CD4-positive, alpha-beta T cell treated with Interleukin-21 for 1 hour (primary cell): ENCODE data around the gene ISX.

Experiments
- DNase-seq: peaks from one replicate; pipeline ENCODE4 v3.0.0-alpha.2; 2020

Gene ISX

DNA sequence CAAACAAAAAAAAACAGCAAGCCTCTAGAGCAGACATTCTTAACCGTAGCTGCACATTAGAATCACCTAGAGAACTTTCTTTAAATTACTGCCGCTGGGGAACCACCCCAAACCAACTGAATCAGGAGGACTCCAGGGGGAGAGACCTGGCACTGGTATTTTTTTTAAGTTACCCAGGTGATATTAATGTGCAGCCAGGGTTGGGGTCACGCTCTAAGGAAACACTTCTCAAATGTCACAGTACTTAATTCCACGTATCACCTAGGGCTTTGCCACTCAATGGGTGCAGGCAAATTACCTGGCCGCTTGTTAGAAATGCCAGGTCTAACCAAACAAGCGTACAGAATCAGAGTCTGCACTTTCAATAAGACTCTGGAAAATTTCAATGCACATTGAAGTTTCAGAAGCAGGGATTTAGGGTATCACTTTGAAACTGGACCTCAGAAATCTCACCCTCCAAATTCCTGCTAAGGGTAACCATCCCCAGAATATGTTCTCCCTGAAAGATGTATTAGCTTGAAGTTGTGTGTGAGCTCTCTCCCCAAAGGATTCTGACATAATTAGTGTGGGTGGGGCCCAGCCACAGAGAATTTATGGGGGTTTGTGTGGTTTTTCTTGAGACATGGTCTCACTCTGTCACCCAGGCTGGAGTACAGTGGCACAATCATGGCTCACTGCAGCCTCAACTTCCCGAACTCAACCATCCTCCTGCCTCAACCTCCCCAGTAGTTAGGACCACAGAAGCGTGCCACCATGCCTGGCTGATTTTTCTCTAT lies 12.7 kb upstream of the ISX start:
- DNase-seq: no peak

DNA sequence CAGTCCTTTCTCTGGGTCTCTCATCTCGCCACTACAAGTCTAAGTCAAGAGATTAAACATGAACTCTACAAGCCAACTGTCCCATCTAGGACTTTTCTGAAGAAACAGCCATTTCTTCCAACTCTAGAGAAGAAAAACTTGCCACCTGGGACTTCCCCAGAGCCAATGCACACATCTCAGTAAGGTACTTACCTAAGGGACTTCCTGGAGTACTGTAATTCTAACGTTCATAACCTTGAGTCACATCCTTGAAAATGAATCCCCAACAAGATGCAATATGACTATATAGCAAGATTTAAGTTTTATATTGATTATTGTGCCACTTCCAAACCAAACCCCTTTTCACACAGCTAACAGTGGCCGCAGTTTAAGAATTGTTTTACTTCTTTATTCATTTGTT lies 11.9 kb upstream of the ISX start:
- DNase-seq: no peak

DNA sequence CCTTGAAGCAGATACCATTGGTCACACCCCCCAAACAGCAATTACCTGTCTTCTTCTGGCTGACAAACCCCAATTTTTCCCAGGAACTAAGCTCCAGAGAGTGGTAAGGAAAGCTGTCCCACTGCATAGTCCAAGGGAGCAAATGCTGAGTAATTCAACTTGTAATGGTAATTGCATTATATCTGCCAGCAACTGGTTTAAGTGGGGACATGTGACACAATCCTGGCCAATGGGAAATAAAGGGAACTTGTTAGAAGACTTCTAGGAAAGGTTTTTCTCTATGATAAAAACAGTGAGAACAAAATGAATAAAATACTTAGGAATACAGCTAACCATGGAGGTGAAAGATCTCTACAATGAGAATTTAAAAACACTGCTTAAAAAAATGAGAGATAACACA lies 9.5 kb upstream of the ISX start:
- no peak for DNase-seq

DNA sequence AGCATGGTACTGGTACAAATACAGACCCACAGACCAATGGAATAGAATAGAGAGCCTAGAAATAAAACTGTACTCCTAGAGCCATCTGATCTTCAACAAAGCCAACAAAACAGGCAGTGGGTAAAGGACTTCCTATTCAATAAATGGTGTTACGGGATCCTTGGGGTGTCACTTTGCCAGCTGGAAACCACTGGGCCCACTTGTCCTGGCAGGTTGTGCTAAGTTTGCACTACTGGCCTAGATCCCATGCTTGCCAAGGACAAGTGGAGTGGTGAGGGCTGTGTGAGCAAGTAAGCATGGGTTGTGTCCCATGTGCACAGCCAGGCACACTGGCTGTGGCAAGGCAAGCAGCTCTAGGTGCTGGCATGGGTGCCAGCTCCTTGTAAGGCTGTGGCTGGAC lies 8.8 kb upstream of the ISX start:
- no peak for DNase-seq

DNA sequence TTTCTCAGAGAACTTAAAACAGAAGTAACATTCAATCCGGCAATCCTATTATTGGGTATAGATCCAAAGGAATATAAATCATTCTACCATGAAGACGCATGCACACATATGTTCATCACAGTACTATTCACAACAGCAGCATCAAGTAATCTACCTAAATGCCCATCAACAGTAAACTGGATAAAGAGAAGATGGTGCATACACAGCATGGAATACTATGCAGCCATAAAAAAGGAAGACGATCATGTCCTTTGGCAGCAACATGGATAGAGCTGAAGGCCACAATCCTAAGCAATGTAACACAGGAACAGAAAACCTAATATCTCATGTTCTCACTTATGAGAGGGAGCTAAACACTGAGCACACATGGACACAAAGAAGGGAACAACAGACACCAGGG lies 6.3 kb upstream of the ISX start:
- DNase-seq: no peak

DNA sequence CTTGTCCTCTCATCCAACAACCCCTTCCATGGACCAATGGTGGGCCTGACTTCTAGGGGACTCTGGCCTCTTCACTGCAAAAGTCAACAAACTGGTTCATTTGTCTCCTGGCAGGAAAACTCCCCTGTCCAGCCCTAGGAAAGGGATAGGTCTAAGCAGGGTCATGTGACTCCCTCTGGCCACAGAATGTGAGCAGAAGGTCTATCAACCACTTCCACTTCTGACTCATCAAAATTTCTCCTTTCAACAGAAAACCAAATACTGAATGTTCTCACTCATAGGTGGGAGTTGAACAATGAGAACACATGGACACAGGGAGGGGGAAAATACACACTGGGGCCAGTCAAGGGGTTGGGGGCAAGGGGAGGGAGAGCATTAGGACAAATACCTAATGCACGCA lies 1.3 kb upstream of the ISX start:
- DNase-seq: no peak

DNA sequence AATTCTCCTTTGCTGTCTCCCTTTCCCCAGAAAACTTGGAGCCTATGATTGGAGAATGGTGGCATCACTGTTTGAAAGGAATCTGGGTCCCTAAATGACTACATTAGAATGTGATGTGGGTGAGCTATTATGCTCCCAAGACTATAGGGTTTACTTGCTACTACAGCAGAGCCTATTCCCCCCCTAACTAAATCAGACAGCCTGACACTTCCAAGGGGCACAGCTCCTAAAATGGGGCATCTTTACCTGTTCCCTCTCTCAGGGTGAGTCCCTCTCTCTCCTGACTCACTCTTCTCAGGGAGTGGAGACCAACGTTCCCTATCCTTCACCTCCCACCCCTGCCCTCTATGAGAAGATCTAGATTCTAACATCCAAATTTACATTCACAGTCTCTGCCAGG lies 775 bp upstream of the ISX start:
- no peak for DNase-seq

DNA sequence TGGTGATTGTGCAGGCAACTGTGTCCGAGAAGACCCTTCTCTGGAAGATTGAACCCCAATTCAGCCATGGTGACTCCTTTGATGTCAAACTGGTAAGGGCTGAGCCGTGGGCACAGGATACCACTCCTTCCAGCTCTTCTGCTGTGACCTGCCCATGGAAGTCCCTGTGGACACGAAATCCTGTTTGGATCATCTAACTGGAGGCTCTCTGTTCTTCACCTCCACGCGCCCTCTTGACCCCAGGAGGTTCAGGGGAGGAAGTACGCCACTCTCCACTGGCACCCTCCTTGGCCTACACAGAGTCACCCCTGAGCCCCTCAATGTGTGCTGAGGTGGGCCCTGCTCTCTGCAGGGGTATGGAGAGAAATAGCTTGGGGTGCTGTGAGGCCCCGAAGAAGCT lies 810 bp downstream of the ISX start:
- no peak for DNase-seq

DNA sequence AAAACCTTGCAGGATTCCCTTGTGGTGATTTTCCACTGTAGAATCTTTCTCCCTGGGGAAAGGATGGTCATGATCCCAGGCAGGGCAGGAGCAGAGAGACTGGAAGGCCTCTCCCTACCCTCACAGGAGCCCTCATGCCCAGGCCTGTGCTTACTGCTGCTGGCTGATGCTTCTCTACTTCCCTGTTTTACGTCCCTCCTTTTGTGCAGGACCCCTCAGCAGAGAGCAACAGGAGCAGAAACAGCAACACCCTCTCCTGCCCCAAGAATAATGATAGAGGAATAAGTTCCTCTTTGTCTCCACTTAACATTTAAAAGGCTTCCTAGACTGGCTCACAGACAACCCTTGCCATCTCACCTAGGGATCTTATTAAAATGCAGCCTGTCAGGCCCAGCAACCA lies 3.6 kb downstream of the ISX start:
- DNase-seq: no peak

DNA sequence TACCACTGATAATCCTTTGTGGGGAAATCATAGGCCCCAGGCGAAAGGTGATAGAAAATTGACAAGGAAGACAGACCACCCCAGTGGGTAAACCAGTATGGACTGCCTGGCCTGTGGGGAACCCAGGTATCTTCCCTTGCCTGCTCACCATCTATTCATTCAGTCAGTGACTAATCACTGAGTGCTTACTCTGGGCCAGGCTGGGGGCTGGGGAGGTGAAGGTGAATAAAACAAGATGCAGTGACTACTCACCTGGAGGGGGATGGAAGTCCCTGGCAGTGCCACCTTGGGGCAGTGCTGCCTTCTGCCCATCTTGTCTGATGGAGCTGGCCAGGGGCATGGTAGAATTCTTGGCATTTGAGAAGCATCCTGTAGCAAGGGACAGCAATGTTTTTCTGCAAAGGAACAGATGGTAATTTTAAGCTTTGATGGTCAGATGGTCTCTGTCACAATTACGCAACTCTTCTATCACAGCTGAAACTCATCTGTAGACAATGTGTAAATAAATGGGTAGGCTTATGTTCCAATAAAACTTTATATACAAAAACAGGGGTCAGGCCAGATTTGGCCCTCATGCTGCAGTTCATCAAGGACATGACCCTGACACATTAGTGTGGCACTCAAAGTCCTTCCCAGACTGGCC lies 4.6 kb downstream of the ISX start:
- no peak for DNase-seq

DNA sequence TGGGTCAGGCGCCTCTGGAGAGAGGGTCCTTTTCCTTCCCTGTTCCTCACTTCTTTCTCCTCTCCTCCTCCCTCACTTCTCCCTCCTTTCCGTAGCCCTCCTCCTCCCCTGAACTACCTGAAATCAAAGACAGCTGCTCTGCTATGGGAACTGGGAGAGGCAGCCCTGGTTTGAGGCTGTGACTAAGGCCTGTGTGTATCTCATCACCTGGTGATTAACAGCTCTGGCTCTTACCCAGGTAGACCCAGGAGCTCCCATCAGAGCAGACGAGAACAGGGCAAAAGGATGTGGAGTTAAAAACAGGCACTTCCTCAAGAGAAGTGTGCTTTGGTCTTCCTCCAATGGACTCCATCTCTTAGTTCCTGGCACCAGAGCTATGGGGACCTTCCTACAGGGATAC lies 5.8 kb downstream of the ISX start:
- DNase-seq: no peak

DNA sequence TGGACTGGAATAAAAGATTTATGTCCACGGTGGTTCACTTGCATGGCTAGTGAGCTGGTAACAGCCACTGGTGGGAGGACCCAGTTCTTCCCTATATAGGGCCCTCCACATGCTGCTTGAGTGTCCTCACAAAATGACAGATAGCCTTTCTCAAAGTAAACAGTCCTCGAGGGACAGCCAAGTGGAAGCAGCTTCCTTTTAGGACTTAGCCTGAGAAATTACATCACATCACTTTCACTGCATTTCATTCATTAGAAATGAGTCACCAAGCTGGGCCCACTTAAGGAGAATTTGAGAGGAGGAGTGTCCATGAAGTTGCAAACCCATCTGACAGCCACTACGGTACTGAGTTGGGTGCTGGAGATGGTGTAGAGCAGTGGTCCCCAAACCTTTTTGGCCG lies 7.0 kb downstream of the ISX start:
- no peak for DNase-seq

DNA sequence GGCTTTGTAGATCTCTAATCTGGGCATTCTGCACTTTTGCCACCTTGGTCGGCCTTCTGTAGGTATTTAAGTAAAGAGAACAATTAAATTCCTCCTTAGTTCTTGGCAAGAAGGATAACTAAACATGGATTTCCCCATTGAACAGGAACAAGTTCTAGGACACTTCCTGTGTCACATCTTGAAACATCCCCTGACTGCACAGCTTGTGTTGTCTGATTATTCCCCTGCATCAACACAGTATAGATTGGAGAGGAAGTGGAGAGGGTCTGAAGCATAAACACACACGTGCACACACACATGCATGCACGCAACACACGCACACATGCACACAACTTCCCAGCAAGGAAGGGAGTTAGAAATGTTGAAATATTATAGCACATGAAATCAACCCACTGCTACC lies 8.6 kb downstream of the ISX start:
- no peak for DNase-seq

DNA sequence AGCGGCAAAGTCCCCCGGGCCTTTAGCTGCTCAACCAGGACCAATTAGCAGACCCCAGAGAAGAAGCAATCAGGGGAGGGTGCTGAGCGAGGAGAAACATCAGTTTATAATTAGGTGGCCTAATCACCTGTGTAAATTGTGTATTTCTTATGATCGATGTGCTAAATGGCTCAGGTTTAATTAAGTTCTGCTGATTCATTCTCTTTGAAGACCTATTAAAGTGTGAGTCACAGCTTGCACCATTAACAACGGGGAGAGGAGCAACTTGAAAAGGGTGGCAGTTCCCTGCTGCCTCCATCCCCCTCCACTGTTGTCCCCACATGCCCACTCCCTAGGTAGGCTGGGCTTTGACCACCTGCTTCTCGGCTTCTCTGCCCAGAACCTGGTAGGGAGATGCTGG lies 10.7 kb downstream of the ISX start:
- DNase-seq: no peak

DNA sequence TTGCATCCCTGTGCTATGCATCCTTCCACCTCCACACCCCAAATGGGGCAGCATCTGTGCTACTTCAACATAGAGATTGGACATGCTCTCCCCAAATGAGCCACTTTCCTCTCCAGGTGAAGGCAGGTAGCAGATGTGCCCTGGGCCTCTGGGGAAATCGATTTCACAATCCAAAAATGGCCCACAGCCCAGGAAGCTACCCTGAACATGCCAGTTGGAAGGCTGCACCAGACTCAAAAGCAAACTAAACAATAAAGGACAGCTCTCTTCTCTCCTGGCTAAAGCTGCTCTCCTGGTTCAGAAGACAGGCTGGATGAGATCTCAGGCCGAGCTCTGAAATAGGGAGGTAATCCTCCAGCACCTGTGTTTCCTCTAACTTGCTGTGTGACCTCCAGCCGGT lies 19.7 kb downstream of the ISX start:
- no peak for DNase-seq

DNA sequence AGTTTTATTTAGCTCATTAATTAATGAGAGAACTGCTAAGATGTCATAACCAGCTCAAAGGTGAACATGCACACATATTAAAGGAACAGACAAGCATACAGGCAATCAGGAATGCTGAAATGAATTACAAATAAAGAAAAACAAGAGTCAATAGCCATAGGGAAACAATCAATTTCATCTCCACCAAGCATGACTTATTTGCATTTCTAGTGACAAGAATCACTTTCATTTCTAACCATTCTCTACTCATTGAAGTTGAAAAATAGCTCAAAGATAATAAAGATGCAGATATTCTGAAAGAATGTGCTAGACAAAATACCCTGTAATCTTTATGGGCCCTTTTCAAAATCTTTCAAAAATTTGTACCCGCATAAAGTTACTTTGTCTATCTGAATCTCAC lies 23.2 kb downstream of the ISX start:
- no peak for DNase-seq

DNA sequence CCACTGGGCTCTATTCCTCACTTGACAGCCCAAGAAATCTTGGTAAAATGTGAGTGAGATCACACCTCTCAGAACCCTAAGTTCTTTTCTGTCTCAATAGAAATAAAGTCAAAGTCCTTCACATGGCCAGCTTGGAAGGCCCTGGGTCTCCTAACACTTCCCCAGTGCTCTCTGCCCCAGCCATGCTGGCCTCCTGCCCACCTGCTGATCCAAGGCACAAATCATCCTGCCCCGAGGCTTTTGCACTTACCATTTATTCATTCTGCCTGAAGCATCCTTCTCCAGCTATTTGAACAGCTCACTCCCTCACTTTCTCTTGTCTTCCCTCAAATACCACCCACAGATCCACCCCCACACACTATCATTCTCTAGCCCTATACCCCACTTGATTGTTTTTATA lies 26.4 kb downstream of the ISX start:
- DNase-seq: no peak

DNA sequence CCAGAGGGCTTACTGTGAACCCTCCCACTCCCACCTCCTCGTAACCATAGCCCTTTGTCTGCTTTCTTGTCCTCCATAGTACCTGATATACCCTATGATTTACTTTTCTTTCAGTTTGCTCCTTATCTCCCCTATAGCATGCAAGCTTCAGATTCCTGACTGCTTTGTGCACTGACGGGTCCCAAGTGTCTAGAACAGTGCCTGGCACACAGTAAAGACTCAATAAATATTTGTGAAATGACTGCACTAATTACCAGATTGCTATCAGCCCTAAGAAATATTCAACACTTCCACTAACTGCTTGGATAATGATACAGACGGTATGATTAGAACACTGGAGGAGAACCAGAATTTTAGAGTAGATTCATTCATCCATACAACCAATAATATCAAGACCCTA lies 33.0 kb downstream of the ISX start:
- no peak for DNase-seq

DNA sequence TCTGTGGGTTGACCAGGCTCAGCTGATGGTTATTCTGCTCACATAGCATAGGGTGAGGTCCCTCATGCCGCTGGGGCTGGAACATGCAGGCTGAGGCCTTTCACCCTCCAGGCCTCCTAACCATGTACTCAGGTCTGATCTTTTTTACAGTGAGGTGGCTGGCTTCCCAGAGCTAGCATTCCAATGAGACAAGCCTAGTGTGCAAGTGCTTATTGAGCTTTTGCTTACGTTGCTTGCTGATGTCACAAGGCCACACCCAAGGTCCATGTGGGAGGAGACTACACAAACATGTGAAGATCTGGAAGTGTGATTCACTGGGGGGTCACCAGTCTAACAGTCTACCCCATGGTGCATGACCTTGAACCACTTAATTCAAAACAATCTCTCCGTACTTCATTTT lies 33.9 kb downstream of the ISX start:
- no peak for DNase-seq

DNA sequence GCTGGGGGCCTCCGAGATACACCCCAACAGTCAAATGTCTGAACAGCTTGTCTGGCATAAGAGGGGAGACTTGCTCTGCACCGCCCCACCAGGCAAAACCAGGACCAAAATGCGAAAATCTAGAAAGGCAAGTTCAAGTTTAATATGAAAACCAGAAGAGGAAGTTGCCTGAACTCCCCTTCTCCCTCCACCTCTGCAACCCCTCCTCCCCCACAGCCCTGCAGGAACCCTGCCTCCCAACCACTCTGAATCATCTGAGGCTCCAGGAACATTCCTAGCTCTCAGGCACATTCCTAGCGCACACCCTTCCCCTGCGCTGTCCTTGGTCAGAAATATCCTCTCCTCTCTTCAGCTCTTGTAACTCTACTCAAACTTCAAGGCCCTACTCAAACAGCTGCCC lies 36.7 kb downstream of the ISX start:
- no peak for DNase-seq

DNA sequence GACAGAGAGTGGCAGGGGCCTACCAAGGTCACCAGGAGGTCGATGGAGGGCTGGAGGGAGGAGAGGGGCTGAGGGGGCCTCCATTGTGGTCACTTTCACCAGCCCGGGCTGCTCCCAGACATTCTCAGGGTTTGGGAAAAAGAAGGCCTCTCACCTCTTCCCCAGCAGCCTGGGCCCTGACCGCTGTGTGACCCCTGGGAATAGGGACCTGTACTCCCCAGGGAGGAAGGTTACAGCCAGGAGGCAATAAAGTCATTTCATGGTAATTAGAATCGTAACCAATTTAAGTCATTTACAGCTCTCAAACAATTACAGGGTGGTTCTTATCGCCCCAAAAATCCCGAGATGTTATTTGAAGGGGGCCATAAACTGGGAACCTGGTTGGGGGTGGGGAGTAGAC lies 37.8 kb downstream of the ISX start:
- no peak for DNase-seq

DNA sequence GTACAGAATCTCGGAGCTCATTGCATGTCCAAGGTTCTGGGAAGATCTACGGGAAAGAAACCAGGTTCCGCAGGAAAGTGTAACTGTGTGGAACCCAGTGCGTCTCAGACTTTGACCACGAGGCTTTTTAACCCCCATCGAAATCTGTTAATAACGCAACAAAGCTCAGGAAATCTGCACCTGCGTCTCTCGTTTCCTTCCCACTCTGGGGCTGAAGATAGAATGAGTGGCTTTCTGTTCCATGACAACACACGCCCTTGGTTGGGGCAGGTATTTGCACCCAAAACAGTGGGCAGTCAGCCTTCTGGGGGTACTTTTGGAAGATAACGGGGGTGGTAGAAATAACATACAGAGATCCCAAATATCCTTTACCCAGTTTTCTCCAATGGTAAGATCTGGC lies 38.5 kb downstream of the ISX start:
- no peak for DNase-seq

DNA sequence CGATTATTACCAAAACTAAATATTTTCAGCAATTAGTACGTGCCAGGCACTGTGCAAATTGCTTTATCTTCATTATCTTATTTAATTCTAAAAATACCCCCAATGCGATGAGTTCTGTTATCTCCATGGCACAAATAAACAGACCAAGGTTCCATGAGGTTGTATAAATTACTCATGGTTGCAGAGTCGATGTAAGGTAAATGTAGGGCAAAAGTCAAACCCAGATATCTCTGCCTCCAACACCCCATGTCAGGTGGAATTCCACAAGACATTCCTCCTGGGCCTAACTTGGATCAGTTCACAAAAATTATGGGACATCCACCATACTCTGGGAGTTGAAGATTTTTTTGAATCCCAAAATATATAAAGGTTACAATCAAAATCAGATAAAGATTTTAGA lies 43.7 kb downstream of the ISX start:
- DNase-seq: no peak

DNA sequence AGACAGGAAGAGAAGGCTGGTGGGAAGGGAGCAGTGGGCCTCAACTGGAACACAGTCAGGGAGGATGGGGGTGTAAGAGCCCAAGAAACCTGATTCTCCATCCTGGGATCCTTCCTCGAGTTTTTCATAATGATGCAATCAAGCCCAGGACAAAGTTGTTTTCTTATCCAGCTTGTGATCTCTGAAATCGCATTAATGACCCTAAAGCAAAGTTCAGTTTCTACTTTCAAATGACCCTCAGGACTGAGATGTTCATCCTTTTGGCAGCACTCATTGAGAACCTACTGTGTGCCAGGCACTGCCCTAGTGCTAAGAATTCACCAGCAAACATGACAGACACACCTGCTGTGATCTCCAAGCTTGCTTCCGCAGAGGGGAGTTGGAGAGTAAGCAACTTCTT lies 45.3 kb downstream of the ISX start:
- DNase-seq: no peak

DNA sequence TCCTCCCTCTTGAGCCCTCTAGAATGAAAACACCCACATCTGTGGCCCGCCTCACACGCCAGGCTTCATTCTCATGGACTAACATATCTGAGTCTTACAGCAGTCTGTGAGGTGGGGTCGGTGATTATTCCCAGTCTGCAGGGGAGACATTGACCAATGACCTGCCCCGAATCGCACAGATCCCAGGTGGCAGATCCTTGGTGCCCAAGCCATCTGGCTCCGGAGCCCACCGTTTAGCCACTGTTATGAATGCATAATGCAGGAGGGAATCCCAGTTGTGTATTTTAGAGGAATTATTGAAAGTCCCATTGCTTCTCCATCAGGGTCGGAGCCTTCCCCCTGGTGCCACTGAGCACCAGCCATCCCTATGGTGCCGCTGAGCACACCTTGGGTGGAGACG lies 47.4 kb downstream of the ISX start:
- no peak for DNase-seq
